SK-N-SH (cell line): ENCODE measurements around the gene TPTE. TPM values are rescaled to one million over a fixed set of nuclear protein-coding genes. Genes with fewer than 3 reads are reported as not detected.
A peak's percentile ranks its signal among the peaks of the same experiment; 100 is the strongest.
"Not testable (repeated sequence)": the region's sequence is repeated elsewhere in the genome, so short reads cannot be mapped to it uniquely, and the experiment has no call there.

Experiments
- CTCF ChIA-PET: fragments of 300-600, 350-600 bp; formaldehyde crosslinking; extraction: SDS; loops from one replicate; lab custom pipeline; 2021; lab: Yijun Ruan, JAX
- POLR2A ChIA-PET: fragments of 350-600 bp; sonication (Branson Sonifier 250); formaldehyde crosslinking; extraction: SDS; loops from one replicate; lab custom pipeline; 2020; ENCODE audit warnings: antibody characterized with exemption, inconsistent platforms; lab: Yijun Ruan, JAX
- DNase-seq: peaks from one replicate; pipeline ENCODE4 v3.0.0; 2012
- H2AFZ ChIP-seq: fragments of 200-600 bp; sonication (generic); 2 replicates; pipeline ENCODE4 v1.8.1; 2016; ENCODE audit warnings: antibody characterized with exemption, mild to moderate bottlenecking, low read depth
- H3F3A ChIP-seq: fragments of 200-600 bp; sonication (generic); replicated peaks from 2 replicates; pipeline ENCODE3; 2016; ENCODE audit warnings: antibody characterized with exemption, mild to moderate bottlenecking; ENCODE audit not compliant: insufficient read depth
- H3K27ac ChIP-seq, 2 experiments: fragments of 200-500 bp in 1 of 2; fragments of 200-600 bp in 1 of 2; sonication (Bioruptor generic) in 1 of 2; sonication (generic), shearing (Covaris generic) in 1 of 2; 2 replicates each; pipeline versions ENCODE4 v1.5.1 to v1.6.1; 2014 to 2016; ENCODE audit warnings: low read depth in 2 of 2, inconsistent platforms in 1 of 2, low read length in 1 of 2, mild to moderate bottlenecking in 1 of 2, mixed read lengths in 1 of 2
- H3K27me3 ChIP-seq: fragments of 200-600 bp; sonication (generic), shearing (Covaris generic); 2 replicates; pipeline ENCODE4 v1.6.1; 2016; ENCODE audit warnings: mixed run types; ENCODE audit not compliant: insufficient read depth
- H3K36me3 ChIP-seq, 2 experiments: fragments of 200-500 bp in 1 of 2; fragments of 200-600 bp in 1 of 2; sonication (Bioruptor generic) in 1 of 2; sonication (generic) in 1 of 2; replicated peaks in 1 of 2; 2 replicates each; pipeline versions ENCODE3 to v1.5.1; 2014 to 2016; ENCODE audit warnings: low read length in 1 of 2, mild to moderate bottlenecking in 1 of 2; ENCODE audit not compliant: insufficient read depth in 2 of 2, control insufficient read depth in 1 of 2
- H3K4me1 ChIP-seq, 2 experiments: fragments of 200-500 bp in 1 of 2; fragments of 200-600 bp in 1 of 2; sonication (Bioruptor generic) in 1 of 2; sonication (generic), shearing (Covaris generic) in 1 of 2; 2 replicates each; pipeline versions ENCODE4 v1.5.1 to v1.6.1; 2014 to 2016; ENCODE audit warnings: low read depth in 1 of 2, low read length in 1 of 2, mixed run types in 1 of 2; ENCODE audit not compliant: insufficient read depth in 2 of 2, control insufficient read depth in 1 of 2
- H3K4me2 ChIP-seq: fragments of 200-600 bp; sonication (generic), shearing (Covaris generic); 2 replicates; pipeline ENCODE4 v1.6.1; 2017; ENCODE audit warnings: mixed run types
- H3K4me3 ChIP-seq, 2 experiments: fragments of 200-500 bp in 1 of 2; fragments of 200-600 bp in 1 of 2; sonication (Bioruptor generic) in 1 of 2; sonication (generic), shearing (Covaris generic) in 1 of 2; 2 replicates each; pipeline versions ENCODE4 v1.5.1 to v1.8.1; 2014 to 2016; ENCODE audit warnings: low read depth in 2 of 2, inconsistent platforms in 1 of 2, low read length in 1 of 2, mild to moderate bottlenecking in 1 of 2, mixed read lengths in 1 of 2, moderate library complexity in 1 of 2
- H3K79me2 ChIP-seq: fragments of 200-600 bp; sonication (generic); 2 replicates; pipeline ENCODE4 v1.8.1; 2017; ENCODE audit warnings: mild to moderate bottlenecking; ENCODE audit not compliant: insufficient read depth
- H3K9ac ChIP-seq: fragments of 200-600 bp; sonication (generic); 2 replicates; pipeline ENCODE4 v1.6.1; 2017; ENCODE audit warnings: mixed run types
- H3K9me2 ChIP-seq: fragments of 200-600 bp; sonication (generic); 2 replicates; pipeline ENCODE4 v1.6.1; 2017; ENCODE audit warnings: mixed run types
- H3K9me3 ChIP-seq: fragments of 200-600 bp; sonication (generic); 2 replicates; pipeline ENCODE4 v1.6.1; 2017; ENCODE audit warnings: mixed run types, mild to moderate bottlenecking, moderate library complexity
- H4K20me1 ChIP-seq: fragments of 200-600 bp; sonication (generic); 2 replicates; pipeline ENCODE4 v1.6.1; 2017; ENCODE audit warnings: mild to moderate bottlenecking, mixed run types; ENCODE audit not compliant: insufficient read depth
- YY1 ChIP-seq: IDR thresholded peaks from 2 replicates; pipeline ENCODE4 v1.4.0; 2012; ENCODE audit warnings: low read depth, mild to moderate bottlenecking
- WGBS: methylation state at CpG from one replicate; pipeline ENCODE4 v1.1.6; 2017; ENCODE audit warnings: low lambda C conversion rate; 5-methylcytosine and 5-hydroxymethylcytosine counted together
- polyA plus RNA-seq, 3 experiments: library from polyadenylated mRNA; depleted of rRNA; stranded (reverse); fragments of >200 nt; gene quantifications; 2 replicates each; pipeline ENCODE4 v1.2.3, GENCODE V29; 2012
- TF ChIP-seq, protein P1 (sequence below): fragments of 200-600 bp; sonication (generic); IDR thresholded peaks from 2 replicates; pipeline ENCODE4 v1.6.1; 2017; ENCODE audit warnings: antibody characterized with exemption, mild to moderate bottlenecking, moderate library complexity

The TPTE gene
- polyA plus RNA-seq, 1 of the 3 experiments (the other 2 are of a cell fraction): not detected

DNA sequence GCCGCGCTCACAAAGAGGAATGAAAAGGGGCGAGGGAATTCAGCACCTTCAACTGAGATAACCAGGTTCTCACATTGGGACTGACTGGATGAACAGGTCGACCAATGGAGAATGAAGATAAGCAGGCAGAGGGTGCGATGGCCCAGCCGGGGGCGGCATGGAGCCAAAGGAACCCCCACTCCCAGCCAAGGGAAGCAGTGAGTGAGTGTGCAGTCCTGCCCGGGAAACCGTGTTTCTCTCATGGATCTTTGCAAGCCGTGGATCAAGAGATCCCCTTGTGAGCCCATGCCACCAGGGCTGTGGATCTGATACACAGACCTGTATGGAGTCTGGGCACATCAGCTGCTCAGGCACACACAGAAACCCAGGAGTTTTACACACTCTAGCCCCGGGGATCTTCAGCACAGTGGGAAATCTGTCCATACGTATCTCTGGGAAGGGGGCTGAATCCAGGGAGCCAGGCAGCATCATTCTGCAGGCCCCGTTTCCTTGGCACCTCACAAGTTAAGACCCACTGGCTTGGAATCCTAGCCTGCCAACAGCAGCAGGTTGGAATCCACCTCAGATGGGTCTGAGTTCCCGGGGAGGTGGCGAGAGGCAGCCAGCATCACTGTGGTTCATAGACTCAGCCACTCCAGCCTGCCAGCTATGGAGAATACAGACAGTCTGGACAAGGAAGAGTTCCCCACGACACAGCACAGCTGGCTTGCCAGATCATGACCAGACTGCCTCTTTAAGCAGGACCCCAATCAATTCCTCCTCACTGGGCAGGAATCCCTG lies 53.3 kb downstream of the TPTE start:
- POLR2A ChIA-PET, H3K4me3 ChIP-seq, DNase-seq: not testable (repeated sequence)

DNA sequence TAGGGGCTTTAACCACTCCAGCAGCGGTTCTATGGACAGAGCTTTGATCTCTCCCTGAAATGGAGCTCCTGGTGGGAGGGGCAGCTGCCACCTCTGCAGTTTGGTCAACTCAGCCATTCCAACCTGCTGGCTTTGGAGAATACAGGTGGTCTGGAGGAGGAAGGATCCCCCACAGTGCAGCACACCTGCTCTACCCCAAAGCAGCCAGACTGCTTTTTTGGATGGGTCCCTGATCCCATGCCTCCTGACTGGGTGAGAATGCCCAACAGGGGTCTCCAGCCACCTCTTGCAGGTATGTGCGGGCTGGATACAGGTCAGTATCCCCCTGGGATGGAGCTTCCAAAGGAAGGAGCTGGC lies 53.9 kb downstream of the TPTE start:
- Histone ChIP-seq H3K36me3 (no peaks in the 10 kb centered on the region), H4K20me1 (no peaks in the 10 kb centered on the region), H3K79me2 (no peaks in the 10 kb centered on the region), H3K4me2 (no peak overlapping the region), H3K9ac (no peak overlapping the region), H3F3A (no peaks in the 10 kb centered on the region), H3K9me3 (no peaks in the 10 kb centered on the region; the same call in 1 of the 2 replicates), H3K9me2 (no peaks in the 10 kb centered on the region), H3K27me3 (no peaks in the 10 kb centered on the region), H3K4me3 (no peak overlapping the region), H3K4me1 (no peaks in the 10 kb centered on the region), H3K27ac (no peak overlapping the region), H2AFZ (no peak overlapping the region)
- ChIA-PET CTCF (no interaction called here), POLR2A (no interaction called here)
- 0% methylated on average over 2 of the region's 2 CpGs for WGBS
- no peak for TF ChIP-seq YY1
- DNase-seq: no peak

More for the DNA sequence above, 53.3 kb downstream of the TPTE start:
- CTCF ChIA-PET, H3K9ac ChIP-seq, H3K4me2 ChIP-seq, H4K20me1 ChIP-seq, H3F3A ChIP-seq, H3K27ac ChIP-seq, H3K9me2 ChIP-seq, H3K27me3 ChIP-seq, H3K4me1 ChIP-seq, H3K79me2 ChIP-seq, H3K9me3 ChIP-seq, H3K36me3 ChIP-seq, H2AFZ ChIP-seq: not testable (repeated sequence)
- 11% methylated on average over 16 of the region's 16 CpGs for WGBS

DNA sequence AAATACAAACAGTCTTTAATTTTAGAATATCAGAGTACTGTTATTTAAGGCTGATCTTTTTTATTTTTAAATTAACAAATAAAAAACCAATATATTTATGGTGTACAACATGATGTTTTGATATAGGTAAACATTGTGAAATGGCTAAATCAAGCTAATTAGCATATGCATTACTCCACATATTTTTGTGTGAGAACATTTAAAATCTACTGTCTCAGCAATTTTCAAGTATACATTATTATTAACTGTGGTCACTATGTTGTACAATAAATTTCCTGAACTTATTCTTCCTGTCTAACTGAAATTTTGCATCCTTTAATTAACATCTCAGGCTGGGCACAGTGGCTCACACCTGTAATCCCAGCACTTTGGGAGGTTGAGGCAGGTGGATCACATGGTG lies 57.5 kb downstream of the TPTE start:
- CTCF ChIA-PET: not testable (repeated sequence)

DNA sequence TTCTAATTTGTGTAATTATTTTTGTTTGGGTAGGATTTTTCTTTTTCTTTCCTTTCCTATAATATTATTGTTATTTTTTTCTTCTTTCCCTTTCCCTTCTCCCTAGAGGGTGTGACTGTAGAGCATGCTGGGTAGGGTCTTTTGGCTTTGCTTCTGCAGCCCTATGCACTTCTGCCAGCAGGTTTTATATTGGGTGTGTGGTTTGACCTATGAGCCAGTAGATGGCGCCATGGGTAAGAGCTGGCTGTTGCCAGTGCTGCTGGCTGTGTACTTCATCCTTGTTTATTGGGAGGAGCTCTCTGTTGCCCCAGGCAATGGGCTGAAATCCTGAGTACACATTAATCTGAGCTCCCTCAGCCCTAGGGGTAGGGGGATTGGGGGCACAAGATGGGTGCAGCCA lies 67.7 kb downstream of the TPTE start:
- H3K9ac ChIP-seq, H3K4me1 ChIP-seq, DNase-seq, H4K20me1 ChIP-seq, H2AFZ ChIP-seq, CTCF ChIA-PET, H3K4me2 ChIP-seq, H3F3A ChIP-seq, H3K27me3 ChIP-seq, H3K79me2 ChIP-seq, H3K4me3 ChIP-seq, H3K27ac ChIP-seq, H3K9me3 ChIP-seq, POLR2A ChIA-PET, H3K9me2 ChIP-seq, H3K36me3 ChIP-seq: not testable (repeated sequence)
- 0% methylated on average over 1 of the region's 1 CpG for WGBS
- TF ChIP-seq, protein P1, sequence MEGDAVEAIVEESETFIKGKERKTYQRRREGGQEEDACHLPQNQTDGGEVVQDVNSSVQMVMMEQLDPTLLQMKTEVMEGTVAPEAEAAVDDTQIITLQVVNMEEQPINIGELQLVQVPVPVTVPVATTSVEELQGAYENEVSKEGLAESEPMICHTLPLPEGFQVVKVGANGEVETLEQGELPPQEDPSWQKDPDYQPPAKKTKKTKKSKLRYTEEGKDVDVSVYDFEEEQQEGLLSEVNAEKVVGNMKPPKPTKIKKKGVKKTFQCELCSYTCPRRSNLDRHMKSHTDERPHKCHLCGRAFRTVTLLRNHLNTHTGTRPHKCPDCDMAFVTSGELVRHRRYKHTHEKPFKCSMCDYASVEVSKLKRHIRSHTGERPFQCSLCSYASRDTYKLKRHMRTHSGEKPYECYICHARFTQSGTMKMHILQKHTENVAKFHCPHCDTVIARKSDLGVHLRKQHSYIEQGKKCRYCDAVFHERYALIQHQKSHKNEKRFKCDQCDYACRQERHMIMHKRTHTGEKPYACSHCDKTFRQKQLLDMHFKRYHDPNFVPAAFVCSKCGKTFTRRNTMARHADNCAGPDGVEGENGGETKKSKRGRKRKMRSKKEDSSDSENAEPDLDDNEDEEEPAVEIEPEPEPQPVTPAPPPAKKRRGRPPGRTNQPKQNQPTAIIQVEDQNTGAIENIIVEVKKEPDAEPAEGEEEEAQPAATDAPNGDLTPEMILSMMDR: peak; percentile 26

More for the DNA sequence above, 57.5 kb downstream of the TPTE start:
- H3K27ac ChIP-seq, H3K9ac ChIP-seq, H3K36me3 ChIP-seq, H3K9me2 ChIP-seq, DNase-seq, H2AFZ ChIP-seq, H3K27me3 ChIP-seq, POLR2A ChIA-PET, H3K79me2 ChIP-seq, H3K9me3 ChIP-seq, H3F3A ChIP-seq, H4K20me1 ChIP-seq, H3K4me2 ChIP-seq, H3K4me1 ChIP-seq, H3K4me3 ChIP-seq: not testable (repeated sequence)

DNA sequence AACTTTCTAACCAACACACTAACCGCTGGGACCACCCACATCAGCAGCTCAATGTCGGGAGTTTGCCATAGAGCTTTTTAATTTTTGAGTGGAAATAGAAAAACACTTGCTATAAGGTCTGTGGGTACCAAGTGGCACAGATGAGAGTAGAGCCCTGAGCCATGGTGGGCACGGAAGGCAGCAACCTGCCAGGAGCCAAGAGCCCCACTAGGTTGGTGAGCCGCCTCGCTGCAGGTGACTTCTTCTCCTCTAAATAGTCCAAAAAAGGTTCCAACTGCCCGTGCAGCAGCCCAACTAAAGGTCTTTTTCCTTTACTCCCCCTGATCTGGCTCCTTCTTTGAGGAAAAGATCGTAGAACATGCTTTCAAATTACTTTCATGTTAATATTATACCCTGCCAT lies 85.7 kb downstream of the TPTE start:
- H3K9me3 ChIP-seq, H3K9me2 ChIP-seq, H3K4me3 ChIP-seq, H3K27me3 ChIP-seq, H3K36me3 ChIP-seq, DNase-seq, H3K27ac ChIP-seq, H3K4me2 ChIP-seq, POLR2A ChIA-PET, H3K79me2 ChIP-seq, H4K20me1 ChIP-seq, H2AFZ ChIP-seq, H3F3A ChIP-seq, H3K9ac ChIP-seq, CTCF ChIA-PET, H3K4me1 ChIP-seq: not testable (repeated sequence)
- 7% methylated on average over 7 of the region's 7 CpGs for WGBS

DNA sequence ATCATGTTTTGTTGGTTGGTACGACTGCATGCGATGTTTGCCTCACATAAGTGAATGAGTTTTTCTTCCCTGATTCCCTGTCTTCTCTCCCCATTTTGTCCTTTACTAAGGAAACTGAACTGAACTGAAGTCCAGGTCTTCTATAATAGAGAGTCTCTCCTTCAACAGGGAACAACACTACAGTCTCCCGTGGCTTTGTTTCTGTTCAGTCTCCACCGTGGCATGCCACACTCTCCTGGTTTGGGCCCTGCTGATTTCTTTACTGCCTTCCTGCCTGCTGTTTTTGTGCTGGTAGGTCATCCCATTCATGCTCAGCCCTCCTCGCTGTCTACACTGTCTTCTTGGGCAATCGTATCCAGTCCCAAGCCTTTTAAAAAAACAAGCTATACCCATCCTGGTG lies 92.9 kb downstream of the TPTE start:
- H4K20me1 ChIP-seq, H3K4me3 ChIP-seq, DNase-seq, H3K36me3 ChIP-seq, H3K79me2 ChIP-seq, H3K27me3 ChIP-seq, POLR2A ChIA-PET, H3K4me1 ChIP-seq, H3K27ac ChIP-seq, H3F3A ChIP-seq, H2AFZ ChIP-seq, CTCF ChIA-PET, H3K9me3 ChIP-seq, H3K9ac ChIP-seq, H3K4me2 ChIP-seq, H3K9me2 ChIP-seq: not testable (repeated sequence)
- 11% methylated on average over 6 of the region's 6 CpGs for WGBS
